ENCODE data around the gene TFF2.

Gene TFF2

DNA sequence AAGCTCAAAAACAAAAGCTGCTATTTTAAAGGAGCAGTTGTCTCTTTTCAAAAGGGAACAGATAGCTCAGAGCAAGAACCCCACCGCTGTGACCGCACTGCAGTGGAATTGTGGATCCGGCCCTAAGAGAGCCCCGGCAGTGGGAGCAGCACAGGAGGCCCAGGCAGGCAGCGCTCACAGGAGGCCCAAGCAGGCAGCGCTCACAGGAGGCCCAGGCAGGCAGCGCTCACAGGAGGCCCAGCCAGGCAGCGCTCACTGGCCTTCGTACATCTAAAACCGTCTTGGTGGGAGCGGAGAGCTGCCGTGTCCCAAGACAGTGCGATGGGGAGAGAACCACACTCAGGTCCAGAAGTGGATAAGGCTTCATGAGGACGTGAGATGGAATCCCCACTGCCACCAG, 39.6 kb downstream of the TFF2 start:
- Histone ChIP-seq H3K9me2 (ENCODE audit: low read depth, low read length) (no peaks in the 10 kb centered on the region), H3K9me3 (ENCODE audit: low read length) (no peaks in the 10 kb centered on the region), H3K4me1 (ENCODE audit: insufficient read depth, low read length, severe bottlenecking) (no peaks in the 10 kb centered on the region), H3K27ac (ENCODE audit: low read depth, low read length, poor library complexity, severe bottlenecking) (no peak overlapping the region), H3F3A (ENCODE audit: insufficient read depth, low read length) (no peaks in the 10 kb centered on the region), H3K4me2 (ENCODE audit: low read length) (no peak overlapping the region), H3K79me2 (ENCODE audit: insufficient read depth, low read length) (no peaks in the 10 kb centered on the region), H3K36me3 (ENCODE audit: insufficient read depth, low read length) (no peaks in the 10 kb centered on the region), H2AFZ (ENCODE audit: low read length) (no peak overlapping the region), H3K9ac (ENCODE audit: low read length) (no peak overlapping the region), H3K4me3 (ENCODE audit: low read depth, low read length, poor library complexity, severe bottlenecking) (no peak overlapping the region), H3K27me3 (ENCODE audit: insufficient read depth, low read length) (peaks cover 6% of the 10 kb centered on the region; the same call in 1 of the 2 replicates), H4K20me1 (ENCODE audit: insufficient read depth, low read length) (no peaks in the 10 kb centered on the region)
- no peak for TF ChIP-seq EZH2 (IDR thresholded peaks at IDR 0.05; ENCODE audit: borderline replicate concordance, low read length)
- TF ChIP-seq, protein P1, sequence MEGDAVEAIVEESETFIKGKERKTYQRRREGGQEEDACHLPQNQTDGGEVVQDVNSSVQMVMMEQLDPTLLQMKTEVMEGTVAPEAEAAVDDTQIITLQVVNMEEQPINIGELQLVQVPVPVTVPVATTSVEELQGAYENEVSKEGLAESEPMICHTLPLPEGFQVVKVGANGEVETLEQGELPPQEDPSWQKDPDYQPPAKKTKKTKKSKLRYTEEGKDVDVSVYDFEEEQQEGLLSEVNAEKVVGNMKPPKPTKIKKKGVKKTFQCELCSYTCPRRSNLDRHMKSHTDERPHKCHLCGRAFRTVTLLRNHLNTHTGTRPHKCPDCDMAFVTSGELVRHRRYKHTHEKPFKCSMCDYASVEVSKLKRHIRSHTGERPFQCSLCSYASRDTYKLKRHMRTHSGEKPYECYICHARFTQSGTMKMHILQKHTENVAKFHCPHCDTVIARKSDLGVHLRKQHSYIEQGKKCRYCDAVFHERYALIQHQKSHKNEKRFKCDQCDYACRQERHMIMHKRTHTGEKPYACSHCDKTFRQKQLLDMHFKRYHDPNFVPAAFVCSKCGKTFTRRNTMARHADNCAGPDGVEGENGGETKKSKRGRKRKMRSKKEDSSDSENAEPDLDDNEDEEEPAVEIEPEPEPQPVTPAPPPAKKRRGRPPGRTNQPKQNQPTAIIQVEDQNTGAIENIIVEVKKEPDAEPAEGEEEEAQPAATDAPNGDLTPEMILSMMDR (IDR thresholded peaks at IDR 0.05; ENCODE audit: low read length) = no peak

DNA sequence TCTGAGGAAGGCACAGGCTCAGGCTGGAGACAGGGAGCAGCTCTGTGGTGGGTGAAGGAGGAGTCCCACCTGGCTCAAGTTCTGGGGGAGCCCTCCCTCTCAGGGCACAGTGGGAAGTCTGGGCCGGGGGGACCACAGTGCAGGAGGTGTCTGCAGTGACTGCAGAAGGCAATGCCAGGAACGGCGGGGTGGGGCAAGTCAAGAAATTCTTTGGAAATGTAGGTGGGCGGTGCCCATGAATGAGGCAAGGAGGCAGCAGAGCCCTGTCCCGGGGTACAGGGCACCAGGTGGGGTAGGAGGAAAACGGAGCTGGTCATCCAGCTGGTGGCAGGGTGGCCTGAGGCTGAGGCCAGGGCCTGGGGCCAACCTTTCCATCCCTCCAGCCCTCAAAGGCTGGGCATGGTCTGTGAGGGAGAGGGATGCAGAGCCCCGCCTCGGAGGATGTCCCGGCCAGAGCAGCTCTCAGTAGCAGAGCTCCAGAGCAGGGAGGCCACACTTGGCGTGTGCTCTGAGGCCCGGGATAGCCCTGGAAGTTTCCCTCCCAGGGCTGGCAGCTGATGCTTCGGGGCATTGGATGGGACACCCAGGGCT, 40.3 kb downstream of the TFF2 start:
- Histone ChIP-seq H3K9ac (ENCODE audit: low read length) (no peak overlapping the region), H3K9me2 (ENCODE audit: low read depth, low read length) (no peaks in the 10 kb centered on the region), H3K36me3 (ENCODE audit: insufficient read depth, low read length) (no peaks in the 10 kb centered on the region), H3K9me3 (ENCODE audit: low read length) (no peaks in the 10 kb centered on the region), H3K4me3 (ENCODE audit: low read depth, low read length, poor library complexity, severe bottlenecking) (no peak overlapping the region), H3K27ac (ENCODE audit: low read depth, low read length, poor library complexity, severe bottlenecking) (no peak overlapping the region), H2AFZ (ENCODE audit: low read length) (no peak overlapping the region), H3K4me2 (ENCODE audit: low read length) (no peak overlapping the region), H4K20me1 (ENCODE audit: insufficient read depth, low read length) (no peaks in the 10 kb centered on the region), H3K4me1 (ENCODE audit: insufficient read depth, low read length, severe bottlenecking) (no peaks in the 10 kb centered on the region), H3K27me3 (ENCODE audit: insufficient read depth, low read length) (peaks cover 6% of the 10 kb centered on the region; the same call in 1 of the 2 replicates), H3K79me2 (ENCODE audit: insufficient read depth, low read length) (no peaks in the 10 kb centered on the region), H3F3A (ENCODE audit: insufficient read depth, low read length) (no peaks in the 10 kb centered on the region)
- no peak for TF ChIP-seq EZH2 (IDR thresholded peaks at IDR 0.05; ENCODE audit: borderline replicate concordance, low read length)
- TF ChIP-seq, protein P1 (IDR thresholded peaks at IDR 0.05; ENCODE audit: low read length) = no peak

DNA sequence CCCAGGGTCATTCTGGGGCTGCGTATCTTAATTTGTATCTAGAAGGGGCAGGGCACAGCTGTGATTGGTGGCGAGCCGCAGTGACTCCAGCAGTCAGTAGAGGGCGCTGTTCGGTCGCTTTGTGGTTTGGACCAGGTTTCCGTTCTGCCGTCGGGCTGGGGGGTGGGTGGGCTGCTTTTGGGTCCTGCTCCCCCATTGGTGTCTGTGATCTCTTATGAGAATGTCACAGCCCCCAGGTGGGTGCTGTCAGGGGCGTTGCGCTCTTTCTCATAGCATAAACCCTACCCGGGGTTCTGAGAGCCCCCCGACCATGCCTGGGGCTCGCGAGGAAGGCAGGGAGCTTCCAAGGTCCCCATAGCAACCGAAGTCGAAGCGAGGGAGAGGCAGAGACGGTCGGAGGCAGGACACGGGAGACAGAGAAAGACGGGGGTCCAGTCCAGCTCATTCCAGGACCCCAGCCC, 41.0 kb downstream of the TFF2 start:
- Histone ChIP-seq H3K4me1 (ENCODE audit: insufficient read depth, low read length, severe bottlenecking) (no peaks in the 10 kb centered on the region), H3F3A (ENCODE audit: insufficient read depth, low read length) (no peaks in the 10 kb centered on the region), H2AFZ (ENCODE audit: low read length) (no peak overlapping the region), H3K9me3 (ENCODE audit: low read length) (no peaks in the 10 kb centered on the region), H3K4me3 (ENCODE audit: low read depth, low read length, poor library complexity, severe bottlenecking) (no peak overlapping the region), H3K4me2 (ENCODE audit: low read length) (no peak overlapping the region), H4K20me1 (ENCODE audit: insufficient read depth, low read length) (no peaks in the 10 kb centered on the region), H3K36me3 (ENCODE audit: insufficient read depth, low read length) (no peaks in the 10 kb centered on the region), H3K9ac (ENCODE audit: low read length) (no peak overlapping the region), H3K9me2 (ENCODE audit: low read depth, low read length) (no peaks in the 10 kb centered on the region), H3K79me2 (ENCODE audit: insufficient read depth, low read length) (no peaks in the 10 kb centered on the region), H3K27me3 (ENCODE audit: insufficient read depth, low read length) (peaks cover 6% of the 10 kb centered on the region; the same call in 1 of the 2 replicates), H3K27ac (ENCODE audit: low read depth, low read length, poor library complexity, severe bottlenecking) (no peak overlapping the region)
- TF ChIP-seq EZH2 (IDR thresholded peaks at IDR 0.05; ENCODE audit: borderline replicate concordance, low read length) = no peak
- TF ChIP-seq, protein P1 (IDR thresholded peaks at IDR 0.05; ENCODE audit: low read length) = peak; percentile 76

All from OCI-LY1 (cell line).